ENCODE measurements around the gene BARX2. TPM values are rescaled to one million over a fixed set of nuclear protein-coding genes. Genes with fewer than 3 reads are reported as not detected.

Gene BARX2
- total and polyA plus RNA-seq, 2 donors (not counting 3 experiments of a cell fraction or from before 2014, with no cell fraction given): not detected

DNA sequence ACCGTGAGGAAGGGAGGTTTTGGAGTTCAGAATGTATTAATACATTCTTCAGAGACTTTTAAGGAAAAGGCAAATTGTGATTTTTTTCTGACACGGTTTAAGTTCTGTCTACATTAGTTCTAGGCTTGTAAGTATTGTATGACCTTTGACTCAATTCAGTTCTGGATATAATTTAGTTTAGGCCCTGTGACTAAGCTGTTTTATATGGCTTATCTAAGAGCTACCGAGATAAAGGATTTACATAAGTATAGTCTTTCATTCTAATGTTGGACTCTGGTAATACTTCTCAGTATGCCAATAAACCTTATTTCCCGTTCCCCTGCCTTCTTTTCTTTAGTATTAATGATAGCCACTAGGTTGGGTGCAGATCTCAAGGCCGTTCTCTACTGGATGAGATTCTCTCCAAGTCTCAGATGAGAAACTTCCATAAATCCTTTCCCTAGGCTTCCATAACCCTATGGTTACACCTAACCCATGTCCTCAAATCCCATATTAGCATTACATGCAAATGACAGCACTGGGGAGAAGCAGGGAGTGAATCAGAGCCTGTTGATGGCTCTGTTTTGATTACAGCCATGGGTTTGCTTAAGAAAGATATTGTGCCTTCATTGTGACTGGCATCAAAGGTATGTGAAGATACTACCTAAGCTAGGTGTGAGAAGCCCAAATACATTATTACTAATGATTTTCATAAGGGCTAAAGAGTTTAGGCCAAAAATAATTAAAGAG is 38.7 kb downstream of the BARX2 start:
- POLR2A ChIA-PET: no interaction called here
- Histone ChIP-seq H3K4me3 (replicated peaks in 1 of 3; ENCODE audit: insufficient read depth in 1 of 3, low read depth in 1 of 3, low read length in 3 of 3) (no peak overlapping the region), H3K9ac (replicated peaks; ENCODE audit: extremely low read depth, insufficient read depth, low read length) (no peak overlapping the region), H3K9me1 (replicated peaks; ENCODE audit: control insufficient read depth, extremely low read depth, insufficient read depth, low read length) (no peaks in the 10 kb centered on the region), H3K36me3 (ENCODE audit: control insufficient read depth in 2 of 2, extremely low read depth in 1 of 2, insufficient read depth in 2 of 2, low read length in 2 of 2) (no peaks in the 10 kb centered on the region), H3K27ac (ENCODE audit: insufficient read depth, low read depth, low read length) (no peak overlapping the region), H3K9me3 (replicated peaks; ENCODE audit: control insufficient read depth, insufficient read depth, low read length) (no peaks in the 10 kb centered on the region), H3K27me3 (ENCODE audit: control insufficient read depth in 2 of 2, insufficient read depth in 2 of 2, low read length in 2 of 2) (no peaks in the 10 kb centered on the region), H3K4me2 (ENCODE audit: insufficient read depth, low read length) (no peak overlapping the region), H3K4me1 (ENCODE audit: control insufficient read depth, extremely low read depth, insufficient read depth, low read length) (no peaks in the 10 kb centered on the region), H3K79me2 (ENCODE audit: control insufficient read depth, insufficient read depth, low read length) (no peaks in the 10 kb centered on the region), H4K20me1 (replicated peaks; ENCODE audit: control insufficient read depth, extremely low read depth, insufficient read depth, low read length) (no peaks in the 10 kb centered on the region), H2AFZ (ENCODE audit: low read depth, low read length) (no peak overlapping the region)
- CTCF ChIA-PET: no interaction called here
- no peak for FAIRE-seq
- intact Hi-C loops (cut with micrococcal nuclease) (no loop called here), dilution Hi-C loops (cut with MboI; ENCODE audit: extremely low pct_ligation_motif_present, low sequenced_read_pairs) (no loop called here)
- TF ChIP-seq, protein P1, sequence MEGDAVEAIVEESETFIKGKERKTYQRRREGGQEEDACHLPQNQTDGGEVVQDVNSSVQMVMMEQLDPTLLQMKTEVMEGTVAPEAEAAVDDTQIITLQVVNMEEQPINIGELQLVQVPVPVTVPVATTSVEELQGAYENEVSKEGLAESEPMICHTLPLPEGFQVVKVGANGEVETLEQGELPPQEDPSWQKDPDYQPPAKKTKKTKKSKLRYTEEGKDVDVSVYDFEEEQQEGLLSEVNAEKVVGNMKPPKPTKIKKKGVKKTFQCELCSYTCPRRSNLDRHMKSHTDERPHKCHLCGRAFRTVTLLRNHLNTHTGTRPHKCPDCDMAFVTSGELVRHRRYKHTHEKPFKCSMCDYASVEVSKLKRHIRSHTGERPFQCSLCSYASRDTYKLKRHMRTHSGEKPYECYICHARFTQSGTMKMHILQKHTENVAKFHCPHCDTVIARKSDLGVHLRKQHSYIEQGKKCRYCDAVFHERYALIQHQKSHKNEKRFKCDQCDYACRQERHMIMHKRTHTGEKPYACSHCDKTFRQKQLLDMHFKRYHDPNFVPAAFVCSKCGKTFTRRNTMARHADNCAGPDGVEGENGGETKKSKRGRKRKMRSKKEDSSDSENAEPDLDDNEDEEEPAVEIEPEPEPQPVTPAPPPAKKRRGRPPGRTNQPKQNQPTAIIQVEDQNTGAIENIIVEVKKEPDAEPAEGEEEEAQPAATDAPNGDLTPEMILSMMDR (IDR thresholded peaks at IDR 0.05; ENCODE audit: extremely low read depth in 1 of 2, insufficient read depth in 1 of 2, low read depth in 1 of 2, low read length in 2 of 2): no peak
- no TSS peak for BruUV-seq (replicated peaks)
- DNase-seq (ENCODE audit: low read depth, low spot score): no peak

DNA sequence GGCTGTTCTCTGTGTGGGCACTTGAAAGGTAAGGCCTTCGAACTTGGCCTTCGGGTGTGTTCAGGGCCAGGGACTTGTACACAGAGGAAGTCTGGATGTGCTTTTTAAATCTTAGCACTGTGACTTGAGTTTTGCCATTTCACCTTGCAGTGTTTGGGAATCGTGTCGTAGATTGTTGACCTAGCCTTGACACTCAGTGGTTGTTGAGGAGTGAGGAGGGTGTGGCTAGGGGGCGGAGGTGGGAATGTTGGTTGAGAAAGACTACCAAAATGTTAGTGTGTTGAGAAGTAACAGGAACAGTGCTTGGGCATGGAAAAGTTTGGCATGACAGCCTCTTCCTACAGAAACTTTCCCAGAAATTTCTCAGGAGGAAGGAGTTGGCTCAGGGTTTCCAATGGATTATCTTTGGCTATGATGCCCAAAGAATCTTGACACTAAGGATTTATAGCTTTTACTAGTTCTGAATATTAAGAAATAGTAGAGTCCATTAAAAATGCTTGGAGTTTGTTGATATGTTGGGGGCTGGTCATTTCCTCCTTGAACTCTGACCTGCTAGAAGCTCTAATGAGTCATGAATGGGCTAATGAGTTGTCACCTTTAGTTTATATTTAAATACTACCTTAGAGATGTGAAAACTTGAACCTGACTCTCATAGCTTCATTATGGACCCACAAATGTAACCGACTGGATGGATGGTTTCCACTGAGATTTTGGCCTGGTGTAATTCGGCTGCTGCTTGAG is 40.6 kb downstream of the BARX2 start:
- dilution Hi-C loops (cut with MboI; ENCODE audit: extremely low pct_ligation_motif_present, low sequenced_read_pairs): no loop called here
- Histone ChIP-seq H3K79me2 (ENCODE audit: control insufficient read depth, insufficient read depth, low read length) (no peaks in the 10 kb centered on the region), H3K27ac (ENCODE audit: insufficient read depth, low read depth, low read length) (no peak overlapping the region), H4K20me1 (replicated peaks; ENCODE audit: control insufficient read depth, extremely low read depth, insufficient read depth, low read length) (no peaks in the 10 kb centered on the region), H3K36me3 (ENCODE audit: control insufficient read depth in 2 of 2, extremely low read depth in 1 of 2, insufficient read depth in 2 of 2, low read length in 2 of 2) (no peaks in the 10 kb centered on the region), H3K9me1 (replicated peaks; ENCODE audit: control insufficient read depth, extremely low read depth, insufficient read depth, low read length) (no peaks in the 10 kb centered on the region), H3K4me3 (replicated peaks in 1 of 3; ENCODE audit: insufficient read depth in 1 of 3, low read depth in 1 of 3, low read length in 3 of 3) (no peak overlapping the region), H3K4me1 (ENCODE audit: control insufficient read depth, extremely low read depth, insufficient read depth, low read length) (no peaks in the 10 kb centered on the region), H3K9ac (replicated peaks; ENCODE audit: extremely low read depth, insufficient read depth, low read length) (no peak overlapping the region), H3K9me3 (replicated peaks; ENCODE audit: control insufficient read depth, insufficient read depth, low read length) (no peaks in the 10 kb centered on the region), H3K27me3 (ENCODE audit: control insufficient read depth in 2 of 2, insufficient read depth in 2 of 2, low read length in 2 of 2) (no peaks in the 10 kb centered on the region), H3K4me2 (ENCODE audit: insufficient read depth, low read length) (no peak overlapping the region), H2AFZ (ENCODE audit: low read depth, low read length) (no peak overlapping the region)
- CTCF ChIA-PET: no interaction called here
- no TSS peak for BruUV-seq (replicated peaks)
- FAIRE-seq: no peak
- POLR2A ChIA-PET: no interaction called here
- TF ChIP-seq GATA2 (IDR thresholded peaks at IDR 0.05; ENCODE audit: insufficient read depth, insufficient read length, low read depth, low read length) (no peak), JUN (IDR thresholded peaks at IDR 0.05; ENCODE audit: borderline replicate concordance, insufficient read depth, insufficient read length, low read depth) (no peak)
- DNase-seq (ENCODE audit: low read depth, low spot score): no peak
- intact Hi-C loops (cut with micrococcal nuclease): no loop called here

Measured in endothelial cell of umbilical vein (primary cell).